ENCODE results near the gene GEMIN5. TPM values are rescaled to one million over a fixed set of nuclear protein-coding genes. Genes with fewer than 3 reads are reported as not detected.
A peak's percentile ranks its signal among the peaks of the same experiment; 100 is the strongest.

The GEMIN5 gene
- total and polyA plus RNA-seq, 2 of the 13 experiments (the other 11 are each of a cell fraction or from before 2014, with no cell fraction given) = 6.6 to 28.6 TPM

- TF ChIP-seq, protein P1, sequence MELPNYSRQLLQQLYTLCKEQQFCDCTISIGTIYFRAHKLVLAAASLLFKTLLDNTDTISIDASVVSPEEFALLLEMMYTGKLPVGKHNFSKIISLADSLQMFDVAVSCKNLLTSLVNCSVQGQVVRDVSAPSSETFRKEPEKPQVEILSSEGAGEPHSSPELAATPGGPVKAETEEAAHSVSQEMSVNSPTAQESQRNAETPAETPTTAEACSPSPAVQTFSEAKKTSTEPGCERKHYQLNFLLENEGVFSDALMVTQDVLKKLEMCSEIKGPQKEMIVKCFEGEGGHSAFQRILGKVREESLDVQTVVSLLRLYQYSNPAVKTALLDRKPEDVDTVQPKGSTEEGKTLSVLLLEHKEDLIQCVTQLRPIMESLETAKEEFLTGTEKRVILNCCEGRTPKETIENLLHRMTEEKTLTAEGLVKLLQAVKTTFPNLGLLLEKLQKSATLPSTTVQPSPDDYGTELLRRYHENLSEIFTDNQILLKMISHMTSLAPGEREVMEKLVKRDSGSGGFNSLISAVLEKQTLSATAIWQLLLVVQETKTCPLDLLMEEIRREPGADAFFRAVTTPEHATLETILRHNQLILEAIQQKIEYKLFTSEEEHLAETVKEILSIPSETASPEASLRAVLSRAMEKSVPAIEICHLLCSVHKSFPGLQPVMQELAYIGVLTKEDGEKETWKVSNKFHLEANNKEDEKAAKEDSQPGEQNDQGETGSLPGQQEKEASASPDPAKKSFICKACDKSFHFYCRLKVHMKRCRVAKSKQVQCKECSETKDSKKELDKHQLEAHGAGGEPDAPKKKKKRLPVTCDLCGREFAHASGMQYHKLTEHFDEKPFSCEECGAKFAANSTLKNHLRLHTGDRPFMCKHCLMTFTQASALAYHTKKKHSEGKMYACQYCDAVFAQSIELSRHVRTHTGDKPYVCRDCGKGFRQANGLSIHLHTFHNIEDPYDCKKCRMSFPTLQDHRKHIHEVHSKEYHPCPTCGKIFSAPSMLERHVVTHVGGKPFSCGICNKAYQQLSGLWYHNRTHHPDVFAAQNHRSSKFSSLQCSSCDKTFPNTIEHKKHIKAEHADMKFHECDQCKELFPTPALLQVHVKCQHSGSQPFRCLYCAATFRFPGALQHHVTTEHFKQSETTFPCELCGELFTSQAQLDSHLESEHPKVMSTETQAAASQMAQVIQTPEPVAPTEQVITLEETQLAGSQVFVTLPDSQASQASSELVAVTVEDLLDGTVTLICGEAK (IDR thresholded peaks at IDR 0.05) = no peak
- TF ChIP-seq, protein P1 (CRISPR knock-in tag; IDR thresholded peaks at IDR 0.05) = no peak
- TF ChIP-seq JUNB (CRISPR knock-in tag; IDR thresholded peaks at IDR 0.05; ENCODE audit: borderline replicate concordance) (no peak), ZNF143 (CRISPR knock-in tag; IDR thresholded peaks at IDR 0.05) (no peak), ARID4A (CRISPR knock-in tag; IDR thresholded peaks at IDR 0.05; ENCODE audit: borderline replicate concordance) (no peak), ZGPAT (CRISPR knock-in tag; IDR thresholded peaks at IDR 0.05) (0 out of 2 replicates have a peak, but pooled peaks have one; percentile 19), ZNF333 (CRISPR knock-in tag; IDR thresholded peaks at IDR 0.05; ENCODE audit: borderline replicate concordance) (no peak), ERF (CRISPR knock-in tag; IDR thresholded peaks at IDR 0.05) (no peak), ZNF564 (CRISPR knock-in tag; IDR thresholded peaks at IDR 0.05) (no peak), DPF2 (CRISPR knock-in tag; IDR thresholded peaks at IDR 0.05; ENCODE audit: borderline replicate concordance, low read depth) (0 out of 2 replicates have a peak, but pooled peaks have one; percentile 44), MTF2 (CRISPR knock-in tag; IDR thresholded peaks at IDR 0.05; ENCODE audit: borderline replicate concordance) (no peak), KLF15 (CRISPR knock-in tag; IDR thresholded peaks at IDR 0.05; ENCODE audit: borderline replicate concordance) (no peak), NCOR1 (IDR thresholded peaks at IDR 0.05; ENCODE audit: borderline replicate concordance, low read length) (no peak)
- TF ChIP-seq, protein P2, sequence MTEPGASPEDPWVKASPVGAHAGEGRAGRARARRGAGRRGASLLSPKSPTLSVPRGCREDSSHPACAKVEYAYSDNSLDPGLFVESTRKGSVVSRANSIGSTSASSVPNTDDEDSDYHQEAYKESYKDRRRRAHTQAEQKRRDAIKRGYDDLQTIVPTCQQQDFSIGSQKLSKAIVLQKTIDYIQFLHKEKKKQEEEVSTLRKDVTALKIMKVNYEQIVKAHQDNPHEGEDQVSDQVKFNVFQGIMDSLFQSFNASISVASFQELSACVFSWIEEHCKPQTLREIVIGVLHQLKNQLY (CRISPR knock-in tag; IDR thresholded peaks at IDR 0.05) = 0 out of 2 replicates have a peak, but pooled peaks have one; percentile 31
- TF ChIP-seq, protein P3, sequence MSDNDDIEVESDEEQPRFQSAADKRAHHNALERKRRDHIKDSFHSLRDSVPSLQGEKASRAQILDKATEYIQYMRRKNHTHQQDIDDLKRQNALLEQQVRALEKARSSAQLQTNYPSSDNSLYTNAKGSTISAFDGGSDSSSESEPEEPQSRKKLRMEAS (IDR thresholded peaks at IDR 0.05) = no peak
Observed at GRCh38 chr5:154844809-154845208, 93.2 kb downstream of the GEMIN5 start (continued).

Data from HepG2 (cell line).